GM12875 (cell line): ENCODE data around the gene ARFIP2.

Source experiments
- H3K4me3 ChIP-seq: one replicate; pipeline ENCODE4 v1.5.1; 2011; ENCODE audit warnings: low read depth, low read length, control low read depth
- CTCF ChIP-seq: IDR thresholded peaks from 2 replicates; pipeline ENCODE4 v1.5.1; 2011; ENCODE audit warnings: low read depth, mild to moderate bottlenecking, control low read depth, inconsistent platforms, low read length, moderate library complexity, borderline replicate concordance; ENCODE audit not compliant: insufficient read depth

ARFIP2 gene

GRCh38 chr11:6516865-6517264, 35.7 kb upstream of the ARFIP2 start:
- H3K4me3 ChIP-seq, result no peak overlapping the region
- no peak for TF ChIP-seq CTCF

- H3K4me3 ChIP-seq, result no peak overlapping the region
- peak; percentile 52; the same call in 1 of the 2 replicates for TF ChIP-seq CTCF
Observed at GRCh38 chr11:6505577-6506240, 24.6 kb upstream of the ARFIP2 start.

- no peak overlapping the region for H3K4me3 ChIP-seq
- no peak for TF ChIP-seq CTCF
Observed at GRCh38 chr11:6504166-6504565, 23.0 kb upstream of the ARFIP2 start.

GRCh38 chr11:6502382-6502781, 21.3 kb upstream of the ARFIP2 start:
- no peak for TF ChIP-seq CTCF
- H3K4me3 ChIP-seq, result no peak overlapping the region

GRCh38 chr11:6498544-6498943, 17.4 kb upstream of the ARFIP2 start:
- H3K4me3 ChIP-seq, result no peak overlapping the region
- no peak for TF ChIP-seq CTCF

- TF ChIP-seq CTCF, result no peak
- H3K4me3 ChIP-seq, result no peak overlapping the region
Observed at GRCh38 chr11:6498121-6498520, 17.0 kb upstream of the ARFIP2 start.

GRCh38 chr11:6497069-6497839, 16.1 kb upstream of the ARFIP2 start, which contains the start of gene DNHD1:
TSS of gene DNHD1 (plus strand) at chr11:6497280. CDS start at chr11:6498216, 936 bp downstream.
- TF ChIP-seq CTCF, result no peak
- H3K4me3 ChIP-seq, result no peak within 1 kb of the TSS
